T-helper 17 cell (primary cell): Measurements from ENCODE around the gene ASPHD1. TPM values are rescaled to one million over a fixed set of nuclear protein-coding genes. Genes with fewer than 3 reads are reported as not detected.
"Not testable (repeated sequence)": the region's sequence is repeated elsewhere in the genome, so short reads cannot be mapped to it uniquely, and the experiment has no call there.

Source experiments
- ATAC-seq: fragments of 150-1000 bp; cut with Tn5 transposase; 2 replicates; pipeline ENCODE4 v1.10.0; 2021; ENCODE audit warnings: mild to moderate bottlenecking, moderate library complexity
- DNase-seq, 3 donors: peaks; one replicate each; pipeline versions ENCODE4 v3.0.0 to v3.0.0-alpha.2; 2020 to 2021
- H3K9me3 ChIP-seq: one replicate; pipeline ENCODE4 v1.7.0; 2013; ENCODE audit warnings: low read length, mild to moderate bottlenecking; ENCODE audit not compliant: control insufficient read depth, poor library complexity, severe bottlenecking
- H3K27ac Mint-ChIP-seq: one replicate; pipeline ENCODE4 v1.8.0; 2022; ENCODE audit warnings: mild to moderate bottlenecking, moderate library complexity, mixed read lengths
- H3K27me3 Mint-ChIP-seq: one replicate; pipeline ENCODE4 v1.8.0; 2022; ENCODE audit warnings: mixed read lengths
- H3K36me3 Mint-ChIP-seq: one replicate; pipeline ENCODE4 v1.8.0; 2022; ENCODE audit warnings: low read depth, mixed read lengths
- H3K4me1 Mint-ChIP-seq: one replicate; pipeline ENCODE4 v1.8.0; 2022; ENCODE audit warnings: mild to moderate bottlenecking, mixed read lengths
- H3K4me3 Mint-ChIP-seq: one replicate; pipeline ENCODE4 v1.8.0; 2022; ENCODE audit warnings: mild to moderate bottlenecking, moderate library complexity, mixed read lengths
- total RNA-seq, 4 donors: library from RNA in 2 of 4; stranded (reverse) in 2 of 4; gene quantifications; one replicate each; pipeline ENCODE4 v1.2.3 and lab custom pipeline; 2022 to 2026

The ASPHD1 gene
- total RNA-seq, 2 donors from 2014 or later, result not detected

GRCh38 chr16:29868396-29869009 lies 31.8 kb upstream of the ASPHD1 start:
- Mint-ChIP-seq H3K36me3 (no peaks in the 10 kb centered on the region), H3K27ac (no peak overlapping the region), H3K4me1 (peaks cover 6% of the 10 kb centered on the region), H3K4me3 (no peak overlapping the region), H3K27me3 (no peaks in the 10 kb centered on the region)
- ATAC-seq, result no peak
- H3K9me3 ChIP-seq, result no peaks in the 10 kb centered on the region
- DNase-seq, result no peak

- ATAC-seq, H3K4me3 Mint-ChIP-seq, H3K9me3 ChIP-seq, H3K4me1 Mint-ChIP-seq, DNase-seq, H3K27ac Mint-ChIP-seq, H3K27me3 Mint-ChIP-seq, H3K36me3 Mint-ChIP-seq: not testable (repeated sequence)
Observed at GRCh38 chr16:29869067-29869466, 31.2 kb upstream of the ASPHD1 start.

GRCh38 chr16:29871822-29872546 lies 28.3 kb upstream of the ASPHD1 start:
- Mint-ChIP-seq H3K4me3 (no peak overlapping the region), H3K27me3 (peaks cover 6% of the 10 kb centered on the region), H3K4me1 (peaks cover 12% of the 10 kb centered on the region), H3K27ac (no peak overlapping the region), H3K36me3 (no peaks in the 10 kb centered on the region)
- H3K9me3 ChIP-seq, result no peaks in the 10 kb centered on the region
- DNase-seq (no peak), ATAC-seq (no peak)

DNA sequence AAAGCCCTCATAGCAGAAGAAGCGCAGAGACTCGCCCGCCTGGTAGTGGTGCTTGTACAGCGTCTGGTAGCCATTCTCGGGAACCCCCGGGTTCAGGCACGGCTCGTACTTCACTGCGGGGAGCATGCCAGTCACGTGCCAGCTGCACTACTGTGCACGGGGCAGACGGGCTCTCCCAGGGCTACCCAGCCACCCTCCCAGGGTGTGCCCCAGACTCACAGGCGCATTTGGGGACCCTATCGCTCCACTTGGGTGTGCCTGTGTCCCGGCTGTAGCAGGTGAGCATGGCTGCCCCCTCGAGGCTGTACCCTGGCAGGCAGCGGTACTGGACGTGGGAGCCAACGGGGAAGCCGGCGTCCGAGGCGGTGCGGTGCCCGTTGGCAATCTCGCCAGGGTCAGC lies 27.0 kb upstream of the ASPHD1 start:
- Mint-ChIP-seq H3K4me1 (peaks cover 19% of the 10 kb centered on the region), H3K27me3 (peaks cover 18% of the 10 kb centered on the region), H3K4me3 (no peak overlapping the region), H3K36me3 (peaks cover 2% of the 10 kb centered on the region), H3K27ac (no peak overlapping the region)
- DNase-seq (no peak), ATAC-seq (no peak)
- no peaks in the 10 kb centered on the region for H3K9me3 ChIP-seq

DNA sequence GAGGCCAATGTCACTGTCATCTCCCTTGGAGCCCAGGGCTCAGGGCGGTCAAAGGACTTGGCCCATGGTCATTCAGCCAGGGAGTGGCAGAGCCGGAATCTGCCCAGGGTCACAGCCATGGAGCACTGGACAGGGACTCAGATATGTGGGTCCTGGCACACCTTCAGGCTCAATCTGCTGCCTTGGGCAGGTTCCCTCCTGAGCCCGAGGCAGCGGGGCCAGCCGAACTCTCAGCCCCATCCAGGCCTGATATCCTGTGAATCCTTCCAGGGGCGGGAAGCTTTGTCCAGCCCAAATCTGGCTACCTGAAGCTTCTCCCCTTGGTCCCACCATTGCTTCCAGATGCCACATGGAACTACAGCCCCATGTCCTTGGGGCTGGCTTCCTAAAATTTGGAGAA lies 25.1 kb upstream of the ASPHD1 start:
- Mint-ChIP-seq H3K36me3 (peaks cover 2% of the 10 kb centered on the region), H3K4me1 (peaks cover 19% of the 10 kb centered on the region), H3K4me3 (no peak overlapping the region), H3K27me3 (peaks cover 18% of the 10 kb centered on the region), H3K27ac (no peak overlapping the region)
- DNase-seq, result no peak
- H3K9me3 ChIP-seq, result no peaks in the 10 kb centered on the region
- no peak for ATAC-seq

DNA sequence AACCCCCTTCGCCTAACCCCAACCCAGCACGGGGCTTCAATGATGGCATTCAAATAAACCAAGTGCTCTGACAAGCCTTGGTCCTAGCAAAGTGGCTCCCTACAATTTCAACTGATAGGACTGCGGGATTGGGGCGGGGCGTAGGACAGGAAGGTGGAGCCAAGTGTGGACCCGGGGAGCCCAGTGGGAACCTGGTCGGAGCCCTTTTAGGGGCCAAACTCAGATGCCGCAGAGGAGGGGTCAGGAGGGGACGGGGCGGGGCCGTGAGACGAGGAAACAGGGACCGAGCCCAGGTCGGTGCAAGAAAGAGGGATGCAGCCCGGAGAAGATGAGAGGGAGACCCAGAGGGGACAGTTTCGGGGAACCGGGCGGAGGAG lies 24.1 kb upstream of the ASPHD1 start:
- H3K9me3 ChIP-seq, result no peaks in the 10 kb centered on the region
- ATAC-seq (no peak), DNase-seq (no peak)
- peaks cover 2% of the 10 kb centered on the region for H3K36me3 Mint-ChIP-seq
- H3K27ac Mint-ChIP-seq, result no peak overlapping the region
- H3K4me3 Mint-ChIP-seq, result peak overlapping the region; percentile 82
- peaks cover 18% of the 10 kb centered on the region for H3K27me3 Mint-ChIP-seq
- peaks cover 19% of the 10 kb centered on the region for H3K4me1 Mint-ChIP-seq

- H3K27ac Mint-ChIP-seq, result no peak overlapping the region
- peaks cover 2% of the 10 kb centered on the region for H3K36me3 Mint-ChIP-seq
- ATAC-seq (peak; percentile 48), DNase-seq (peak in 2 of 3 donors; percentile 25 to 37)
- no peaks in the 10 kb centered on the region for H3K9me3 ChIP-seq
- peaks cover 18% of the 10 kb centered on the region for H3K27me3 Mint-ChIP-seq
- peaks cover 19% of the 10 kb centered on the region for H3K4me1 Mint-ChIP-seq
- peak overlapping the region; percentile 82 for H3K4me3 Mint-ChIP-seq
Observed at GRCh38 chr16:29876594-29877249, 23.6 kb upstream of the ASPHD1 start.

- no peaks in the 10 kb centered on the region for H3K9me3 ChIP-seq
- no peak overlapping the region for H3K27ac Mint-ChIP-seq
- H3K4me3 Mint-ChIP-seq, result peak overlapping the region; percentile 82
- peaks cover 18% of the 10 kb centered on the region for H3K27me3 Mint-ChIP-seq
- peak in 1 of 3 donors; percentile 38 for DNase-seq
- peak; percentile 80 for ATAC-seq
- H3K36me3 Mint-ChIP-seq, result peaks cover 2% of the 10 kb centered on the region
- peaks cover 19% of the 10 kb centered on the region for H3K4me1 Mint-ChIP-seq
Observed at GRCh38 chr16:29877266-29877961, 22.9 kb upstream of the ASPHD1 start.

DNA sequence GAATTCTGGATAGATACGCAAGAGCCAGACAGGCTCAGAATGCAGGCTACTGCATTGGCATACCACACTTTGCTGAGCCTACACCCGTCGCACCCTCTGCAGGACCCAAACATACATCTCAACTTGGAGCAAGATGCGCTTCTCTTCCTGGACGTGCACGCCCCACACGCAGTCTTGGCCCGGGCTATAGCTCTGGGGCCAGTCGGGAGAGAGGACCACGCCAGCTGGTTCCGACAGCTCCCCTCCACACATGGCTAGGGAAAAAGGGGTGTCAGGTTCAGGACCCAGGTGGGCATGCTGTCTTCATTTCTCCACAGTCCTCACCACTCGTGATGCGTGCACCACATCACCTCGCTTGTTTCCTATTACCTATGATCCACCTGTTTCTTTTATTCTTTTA lies 22.1 kb upstream of the ASPHD1 start:
- H3K4me3 Mint-ChIP-seq, result no peak overlapping the region
- no peak overlapping the region for H3K27ac Mint-ChIP-seq
- H3K36me3 Mint-ChIP-seq, result peaks cover 7% of the 10 kb centered on the region
- H3K9me3 ChIP-seq, result no peaks in the 10 kb centered on the region
- peaks cover 21% of the 10 kb centered on the region for H3K4me1 Mint-ChIP-seq
- ATAC-seq, result no peak
- DNase-seq, result no peak
- peaks cover 23% of the 10 kb centered on the region for H3K27me3 Mint-ChIP-seq

GRCh38 chr16:29881050-29881449 lies 19.2 kb upstream of the ASPHD1 start:
- no peak overlapping the region for H3K4me3 Mint-ChIP-seq
- H3K36me3 Mint-ChIP-seq, result peaks cover 8% of the 10 kb centered on the region
- no peaks in the 10 kb centered on the region for H3K9me3 ChIP-seq
- H3K4me1 Mint-ChIP-seq, result peaks cover 18% of the 10 kb centered on the region
- no peak overlapping the region for H3K27ac Mint-ChIP-seq
- no peak for DNase-seq
- peaks cover 32% of the 10 kb centered on the region for H3K27me3 Mint-ChIP-seq
- no peak for ATAC-seq

GRCh38 chr16:29883987-29884386 lies 16.3 kb upstream of the ASPHD1 start:
- DNase-seq, result no peak
- H3K4me3 Mint-ChIP-seq, result no peak overlapping the region
- H3K4me1 Mint-ChIP-seq, result peaks cover 3% of the 10 kb centered on the region
- no peak overlapping the region for H3K27ac Mint-ChIP-seq
- peaks cover 18% of the 10 kb centered on the region for H3K27me3 Mint-ChIP-seq
- peaks cover 5% of the 10 kb centered on the region for H3K36me3 Mint-ChIP-seq
- H3K9me3 ChIP-seq, result no peaks in the 10 kb centered on the region
- no peak for ATAC-seq

DNA sequence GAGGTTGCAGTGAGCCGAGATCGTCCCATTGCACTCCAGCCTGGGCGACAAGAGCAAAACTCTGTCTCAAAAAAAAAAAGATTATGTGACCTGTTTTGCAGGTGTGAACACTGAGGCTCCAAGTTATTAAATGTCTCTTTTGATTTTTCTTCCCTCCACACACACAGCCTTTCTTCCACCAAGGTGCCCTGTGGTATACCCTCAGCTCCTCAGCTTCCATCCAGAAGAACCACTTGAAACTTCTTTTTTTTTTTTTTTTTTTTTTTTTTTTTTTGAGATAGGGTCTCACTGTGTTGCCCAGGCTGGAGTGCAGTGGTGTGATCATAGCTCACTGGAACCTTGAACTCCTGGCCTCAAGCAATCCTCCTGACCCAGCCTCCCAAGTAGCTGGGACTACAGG lies 10.9 kb upstream of the ASPHD1 start:
- H3K27ac Mint-ChIP-seq, H3K9me3 ChIP-seq, H3K4me1 Mint-ChIP-seq, H3K4me3 Mint-ChIP-seq, DNase-seq, H3K36me3 Mint-ChIP-seq, ATAC-seq, H3K27me3 Mint-ChIP-seq: not testable (repeated sequence)
